H9 (cell line): ENCODE results near the gene GUCY2D. TPM values are rescaled to one million over a fixed set of nuclear protein-coding genes. Genes with fewer than 3 reads are reported as not detected.

Source experiments
- DNase-seq: peaks from one replicate; pipeline ENCODE4 v3.0.0-alpha.2; 2017
- H2AFZ ChIP-seq: one replicate; pipeline ENCODE4 v1.6.1; 2013; ENCODE audit warnings: mild to moderate bottlenecking, low read length, control low read depth, moderate library complexity
- H2AK5ac ChIP-seq: 2 replicates; pipeline ENCODE4 v1.6.1; 2013; ENCODE audit warnings: low read length, control low read depth, mixed read lengths; ENCODE audit not compliant: insufficient read length
- H2BK120ac ChIP-seq: one replicate; pipeline ENCODE4 v1.6.1; 2013; ENCODE audit warnings: low read depth, mild to moderate bottlenecking, low read length, control low read depth, inconsistent platforms; ENCODE audit not compliant: poor library complexity, severe bottlenecking
- H2BK12ac ChIP-seq: 2 replicates; pipeline ENCODE4 v1.6.1; 2013; ENCODE audit warnings: low read length, control low read depth, mixed read lengths, low read depth; ENCODE audit not compliant: insufficient read length
- H2BK15ac ChIP-seq: 2 replicates; pipeline ENCODE4 v1.6.1; 2013; ENCODE audit warnings: low read depth, low read length, control low read depth
- H2BK20ac ChIP-seq: one replicate; pipeline ENCODE4 v1.6.1; 2013; ENCODE audit warnings: low read depth, mild to moderate bottlenecking, low read length, control low read depth, inconsistent platforms; ENCODE audit not compliant: poor library complexity, severe bottlenecking
- H2BK5ac ChIP-seq: 2 replicates; pipeline ENCODE4 v1.6.1; 2013; ENCODE audit warnings: low read length, control low read depth, mixed read lengths; ENCODE audit not compliant: insufficient read length
- H3K14ac ChIP-seq: 2 replicates; pipeline ENCODE4 v1.6.1; 2013; ENCODE audit warnings: low read length, control low read depth; ENCODE audit not compliant: insufficient read depth
- H3K18ac ChIP-seq: 2 replicates; pipeline ENCODE4 v1.6.1; 2013; ENCODE audit warnings: low read depth, mild to moderate bottlenecking, mixed read lengths, low read length, control low read depth; ENCODE audit not compliant: insufficient read length
- H3K23ac ChIP-seq: 2 replicates; pipeline ENCODE4 v1.6.1; 2013; ENCODE audit warnings: low read length, control low read depth, mixed read lengths, low read depth; ENCODE audit not compliant: insufficient read length
- H3K23me2 ChIP-seq: 2 replicates; pipeline ENCODE4 v1.6.1; 2013; ENCODE audit warnings: low read depth, mild to moderate bottlenecking, mixed read lengths, low read length, control low read depth; ENCODE audit not compliant: insufficient read length, poor library complexity, severe bottlenecking
- H3K27ac ChIP-seq: 2 replicates; pipeline ENCODE4 v1.5.1; 2013; ENCODE audit warnings: low read length, control low read depth, mixed read lengths, low read depth; ENCODE audit not compliant: insufficient read length
- H3K27me3 ChIP-seq: 2 replicates; pipeline ENCODE4 v1.6.1; 2013; ENCODE audit warnings: low read length, control low read depth, inconsistent platforms; ENCODE audit not compliant: insufficient read depth
- H3K4ac ChIP-seq: 2 replicates; pipeline ENCODE4 v1.6.1; 2013; ENCODE audit warnings: low read depth, mild to moderate bottlenecking, control low read depth, inconsistent platforms, low read length, moderate library complexity
- H3K4me1 ChIP-seq: 2 replicates; pipeline ENCODE4 v1.6.1; 2013; ENCODE audit warnings: low read length, control low read depth, inconsistent platforms; ENCODE audit not compliant: insufficient read depth
- H3K4me2 ChIP-seq: 2 replicates; pipeline ENCODE4 v1.6.1; 2013; ENCODE audit warnings: low read length, control low read depth, mixed read lengths; ENCODE audit not compliant: insufficient read length, insufficient read depth
- H3K56ac ChIP-seq: 2 replicates; pipeline ENCODE4 v1.6.1; 2013; ENCODE audit warnings: low read depth, mild to moderate bottlenecking, mixed read lengths, low read length, control low read depth; ENCODE audit not compliant: insufficient read length
- H3K79me1 ChIP-seq: 2 replicates; pipeline ENCODE4 v1.6.1; 2013; ENCODE audit warnings: low read depth, mild to moderate bottlenecking, moderate library complexity, low read length, control low read depth, inconsistent platforms; ENCODE audit not compliant: insufficient read depth, poor library complexity, severe bottlenecking
- H3K79me2 ChIP-seq: 2 replicates; pipeline ENCODE4 v1.6.1; 2013; ENCODE audit warnings: low read length, control low read depth, inconsistent platforms; ENCODE audit not compliant: insufficient read depth
- H3K9ac ChIP-seq: 2 replicates; pipeline ENCODE4 v1.6.1; 2013; ENCODE audit warnings: low read length, control low read depth, mixed read lengths; ENCODE audit not compliant: insufficient read length; ENCODE audit errors: extremely low read depth
- H3K9me3 ChIP-seq: one replicate; pipeline ENCODE4 v1.6.1; 2013; ENCODE audit warnings: low read depth, low read length, inconsistent platforms; ENCODE audit not compliant: control insufficient read depth
- H3T11ph ChIP-seq: one replicate; pipeline ENCODE4 v1.6.1; 2013; ENCODE audit warnings: mild to moderate bottlenecking, low read length, control low read depth, inconsistent platforms
- H4K20me1 ChIP-seq: one replicate; pipeline ENCODE4 v1.6.1; 2013; ENCODE audit not compliant: control insufficient read depth, insufficient read length, insufficient read depth
- H4K5ac ChIP-seq: 2 replicates; pipeline ENCODE4 v1.6.1; 2013; ENCODE audit warnings: low read depth, mild to moderate bottlenecking, mixed read lengths, low read length, control low read depth; ENCODE audit not compliant: insufficient read length
- H4K8ac ChIP-seq: replicated peaks from 2 replicates; pipeline ENCODE4 v1.6.1; 2013; ENCODE audit warnings: low read length, control low read depth, mixed read lengths, low read depth; ENCODE audit not compliant: insufficient read length
- H4K91ac ChIP-seq: 2 replicates; pipeline ENCODE4 v1.6.1; 2013; ENCODE audit warnings: low read depth, mild to moderate bottlenecking, moderate library complexity, mixed read lengths, low read length, control low read depth; ENCODE audit not compliant: insufficient read length
- H3K27ac Mint-ChIP-seq, 3 experiments: 2 replicates in 2 of 3; 3 replicates in 1 of 3; pipeline ENCODE4 v1.8.0; 2020 to 2021; ENCODE audit warnings: mixed read lengths in 3 of 3, mild to moderate bottlenecking in 1 of 3, moderate library complexity in 1 of 3
- H3K27me3 Mint-ChIP-seq: 2 replicates; pipeline ENCODE4 v1.8.0; 2021; ENCODE audit warnings: low read depth, mild to moderate bottlenecking, moderate library complexity, mixed read lengths
- H3K36me3 Mint-ChIP-seq, 3 experiments: 2 replicates in 2 of 3; 3 replicates in 1 of 3; pipeline ENCODE4 v1.8.0; 2020 to 2021; ENCODE audit warnings: low read depth in 3 of 3, mixed read lengths in 3 of 3; ENCODE audit not compliant: insufficient read depth in 1 of 3
- H3K4me1 Mint-ChIP-seq, 2 experiments: 2 replicates each; pipeline ENCODE4 v1.8.0; 2020; ENCODE audit warnings: mixed read lengths in 2 of 2
- H3K4me3 Mint-ChIP-seq, 2 experiments: 2 replicates in 1 of 2; 3 replicates in 1 of 2; pipeline ENCODE4 v1.8.0; 2020 to 2021; ENCODE audit warnings: mild to moderate bottlenecking in 2 of 2, mixed read lengths in 2 of 2, moderate library complexity in 1 of 2
- H3K9me3 Mint-ChIP-seq, 2 experiments: 2 replicates in 1 of 2; 3 replicates in 1 of 2; pipeline ENCODE4 v1.8.0; 2020; ENCODE audit warnings: mild to moderate bottlenecking in 2 of 2, mixed read lengths in 2 of 2, moderate library complexity in 1 of 2
- CTCF ChIP-seq: fragments of 200-600 bp; sonication (generic); conservative IDR thresholded peaks from 3 replicates; pipeline ENCODE4 v1.8.0; 2021; ENCODE audit warnings: antibody characterized with exemption, mild to moderate bottlenecking
- WGBS: extraction: QIAGEN DNeasy Blood & Tissue Kit; methylation state at CpG from one replicate; pipeline ENCODE4 v1.1.7; 2013; ENCODE audit warnings: missing lambda C conversion rate, low lambda C conversion rate, mixed read lengths; ENCODE audit not compliant: insufficient read length; ENCODE audit errors: extremely low coverage; 5-methylcytosine and 5-hydroxymethylcytosine counted together
- total RNA-seq: library from RNA; stranded (reverse); gene quantifications from 2 replicates; pipeline ENCODE4 v1.2.1, GENCODE V29; 2021

The GUCY2D gene
- total RNA-seq, 1 experiment from 2014 or later, result 0.15 TPM

DNA sequence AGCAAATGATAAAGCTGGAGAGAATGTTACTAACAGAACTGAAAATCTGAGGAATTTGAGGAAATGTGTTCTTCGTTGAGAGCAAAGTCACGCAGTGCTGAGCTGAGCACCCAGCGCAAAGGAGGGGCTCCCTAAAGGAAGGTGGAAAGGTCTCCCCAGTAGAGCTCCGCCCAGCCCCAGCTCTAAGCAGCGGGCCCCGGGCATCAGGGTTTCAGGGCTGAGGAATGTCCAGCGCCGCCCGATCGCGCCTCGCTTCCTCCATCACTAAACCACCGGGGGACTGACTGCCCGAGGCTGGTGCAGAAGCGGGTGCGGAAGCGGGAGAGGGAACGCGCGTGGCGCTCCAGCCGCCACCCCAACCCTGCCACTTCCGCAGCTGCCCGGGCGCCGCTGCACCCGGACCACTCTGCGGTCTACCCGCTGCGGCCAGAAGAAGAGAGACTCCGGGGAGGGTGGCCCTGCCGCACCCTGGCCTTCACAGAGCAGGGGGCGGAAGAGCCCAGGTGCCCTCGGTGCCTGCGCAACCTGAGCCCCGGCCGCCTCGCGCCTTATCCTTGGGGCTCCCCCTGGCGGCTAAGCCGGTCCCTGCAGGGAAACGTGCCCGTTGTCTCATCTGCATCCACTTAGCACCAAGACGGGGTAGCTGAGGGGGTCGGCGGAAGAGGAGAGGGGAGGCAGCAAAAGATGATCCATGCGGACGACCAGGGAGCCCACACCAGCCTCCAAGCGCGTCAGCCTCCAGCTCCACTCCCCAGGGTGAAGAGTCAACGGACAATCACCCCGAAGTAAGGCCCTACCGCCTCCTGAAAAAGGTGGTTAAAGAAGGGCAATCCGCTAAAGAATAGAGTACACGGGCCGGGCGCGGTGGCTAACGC lies 12.4 kb upstream of the GUCY2D start:
- Histone ChIP-seq H4K91ac (no peak overlapping the region), H2BK20ac (no peak overlapping the region), H3K4ac (no peak overlapping the region), H3K79me1 (no peaks in the 10 kb centered on the region), H2BK120ac (no peak overlapping the region), H4K5ac (no peak overlapping the region), H2BK5ac (no peak overlapping the region), H3K4me2 (peak overlapping the region; percentile 22), H3K56ac (no peak overlapping the region), H2BK12ac (no peak overlapping the region), H4K8ac (no peak overlapping the region), H2AK5ac (no peak overlapping the region), H3K4me1 (no peaks in the 10 kb centered on the region), H3K23ac (no peak overlapping the region), H2BK15ac (no peak overlapping the region), H3K27me3 (no peaks in the 10 kb centered on the region), H3K18ac (peak overlapping the region; percentile 28), H3K9ac (no peak overlapping the region), H2AFZ (no peak overlapping the region), H3K9me3 (no peaks in the 10 kb centered on the region), H3K79me2 (no peaks in the 10 kb centered on the region), H3K14ac (peak overlapping the region; percentile 58; the same call in 1 of the 2 replicates), H3K27ac (no peak overlapping the region), H3K23me2 (peaks cover 5% of the 10 kb centered on the region), H4K20me1 (no peaks in the 10 kb centered on the region), H3T11ph (no peak overlapping the region)
- H3K27ac Mint-ChIP-seq, result no peak overlapping the region
- H3K4me3 Mint-ChIP-seq, result peak overlapping the region; percentile 54 to 71
- TF ChIP-seq CTCF, result peak; percentile 99
- H3K9me3 Mint-ChIP-seq, result peaks cover 4 to 8% of the 10 kb centered on the region in 2 experiments; a peak in 4 of 5 replicates
- no CpG with 5 or more reads among the region's 59 CpGs for WGBS
- DNase-seq, result peak; percentile 96
- H3K36me3 Mint-ChIP-seq, result no peaks in the 10 kb centered on the region; a peak in 1 of 7 replicates
- H3K4me1 Mint-ChIP-seq, result peaks cover 7 to 11% of the 10 kb centered on the region in 2 experiments
- peaks cover 41% of the 10 kb centered on the region for H3K27me3 Mint-ChIP-seq
